Naive thymus-derived CD4-positive, alpha-beta T cell (primary cell): ENCODE data around the gene EXD1. TPM values are rescaled to one million over a fixed set of nuclear protein-coding genes. Genes with fewer than 3 reads are reported as not detected.
"Not testable (repeated sequence)": the region's sequence is repeated elsewhere in the genome, so short reads cannot be mapped to it uniquely, and the experiment has no call there.

ENCODE experiments used
- ATAC-seq: fragments of 150-1000 bp; cut with Tn5 transposase; 2 replicates; pipeline ENCODE4 v1.10.0; 2021; ENCODE audit warnings: mild to moderate bottlenecking, moderate library complexity
- CTCF ChIA-PET: fragments of 350-600 bp; sonication (Branson Sonifier 250); formaldehyde crosslinking; loops from one replicate; lab custom pipeline; 2021; ENCODE audit warnings: antibody characterized with exemption; lab: Charles Lee
- POLR2A ChIA-PET: fragments of 350-600 bp; sonication (Branson Sonifier 250); formaldehyde crosslinking; loops from one replicate; lab custom pipeline; 2021; ENCODE audit warnings: antibody characterized with exemption, inconsistent platforms; lab: Charles Lee
- DNase-seq, 9 donors: peaks; one replicate each; pipeline versions ENCODE4 v3.0.0 to v3.0.0-alpha.2; 2020 to 2022; ENCODE audit warnings: mixed read lengths in 1 of 9
- H3K27ac ChIP-seq: one replicate; pipeline ENCODE4 v1.7.0; 2013; ENCODE audit warnings: mild to moderate bottlenecking, low read depth, low read length, moderate library complexity
- H3K27me3 ChIP-seq, 2 donors: one replicate each; pipeline ENCODE4 v1.7.0; 2013; ENCODE audit warnings: low read length in 2 of 2, mild to moderate bottlenecking in 2 of 2, moderate library complexity in 2 of 2; ENCODE audit not compliant: control insufficient read depth in 2 of 2, insufficient read depth in 2 of 2
- H3K36me3 ChIP-seq, 3 experiments: 1 replicate in 2 of 3; 2 replicates in 1 of 3; pipeline ENCODE4 v1.7.0; 2013; ENCODE audit warnings: low read length in 3 of 3, mild to moderate bottlenecking in 3 of 3, moderate library complexity in 1 of 3; ENCODE audit not compliant: insufficient read depth in 3 of 3, control insufficient read depth in 2 of 3
- H3K4me1 ChIP-seq, 2 donors: one replicate each; pipeline ENCODE4 v1.7.0; 2013; ENCODE audit warnings: low read length in 2 of 2, mild to moderate bottlenecking in 2 of 2, moderate library complexity in 1 of 2; ENCODE audit not compliant: control insufficient read depth in 2 of 2, insufficient read depth in 2 of 2
- H3K4me3 ChIP-seq: 2 replicates; pipeline ENCODE4 v1.7.0; 2013; ENCODE audit warnings: mild to moderate bottlenecking, low read length
- H3K9me3 ChIP-seq, 3 experiments: 1 replicate in 2 of 3; 2 replicates in 1 of 3; pipeline ENCODE4 v1.7.0; 2013; ENCODE audit warnings: low read length in 3 of 3; ENCODE audit not compliant: control insufficient read depth in 2 of 3
- H3K27ac Mint-ChIP-seq, 9 donors: one replicate each; pipeline ENCODE4 v1.8.0; 2020 to 2022; ENCODE audit warnings: mixed read lengths in 9 of 9, mild to moderate bottlenecking in 8 of 9, moderate library complexity in 5 of 9, inconsistent platforms in 2 of 9
- H3K27me3 Mint-ChIP-seq, 5 donors: one replicate each; pipeline ENCODE4 v1.8.0; 2021 to 2022; ENCODE audit warnings: mixed read lengths in 5 of 5, mild to moderate bottlenecking in 1 of 5
- H3K36me3 Mint-ChIP-seq, 5 donors: one replicate each; pipeline ENCODE4 v1.8.0; 2020 to 2022; ENCODE audit warnings: mixed read lengths in 5 of 5, mild to moderate bottlenecking in 3 of 5, inconsistent platforms in 1 of 5
- H3K4me1 Mint-ChIP-seq, 7 donors: one replicate each; pipeline ENCODE4 v1.8.0; 2020 to 2022; ENCODE audit warnings: mixed read lengths in 7 of 7, mild to moderate bottlenecking in 3 of 7, inconsistent platforms in 1 of 7
- H3K4me3 Mint-ChIP-seq, 10 donors: one replicate each; pipeline ENCODE4 v1.8.0; 2020 to 2022; ENCODE audit warnings: mild to moderate bottlenecking in 10 of 10, mixed read lengths in 10 of 10, moderate library complexity in 6 of 10, inconsistent platforms in 2 of 10
- H3K9me3 Mint-ChIP-seq, 11 donors: one replicate each; pipeline ENCODE4 v1.8.0; 2020 to 2022; ENCODE audit warnings: mixed read lengths in 11 of 11, mild to moderate bottlenecking in 4 of 11, inconsistent platforms in 1 of 11, moderate library complexity in 1 of 11
- intact Hi-C, 2 donors: fragments of 100-400 bp; cut with micrococcal nuclease; formaldehyde crosslinking; loops; one replicate each; pipeline ENCODE4 v1.15.1; 2023
- polyA plus RNA-seq, 2 donors: library from polyadenylated mRNA; unstranded; fragments of 300-500 nt; fragmentation: Illumina TruSeq; gene quantifications; one replicate each; pipeline ENCODE4 v1.2.3, GENCODE V29; 2021
- total RNA-seq, 6 experiments: library from RNA in 5 of 6; stranded (reverse) in 5 of 6; gene quantifications; 1 replicate in 5 of 6; 2 replicates in 1 of 6; pipeline ENCODE4 v1.2.3 and lab custom pipeline; 2021 to 2026

EXD1 gene
- total and polyA plus RNA-seq, 7 experiments from 2014 or later, result not detected

- intact Hi-C loops, result no loop called here
- ChIA-PET CTCF (no interaction called here), POLR2A (no interaction called here)
- ATAC-seq, result no peak
- no peak for DNase-seq
- H3K27me3 ChIP-seq, result no peaks in the 10 kb centered on the region
- H3K36me3 ChIP-seq, result no peaks in the 10 kb centered on the region
- H3K4me3 Mint-ChIP-seq, result no peak overlapping the region
- H3K4me3 ChIP-seq, result no peak overlapping the region
- H3K4me1 Mint-ChIP-seq, result peaks cover 0 to 3% (median 0%) of the 10 kb centered on the region in 7 donors
- H3K9me3 ChIP-seq, result no peaks in the 10 kb centered on the region
- no peak overlapping the region for H3K27ac ChIP-seq
- no peak overlapping the region for H3K27ac Mint-ChIP-seq
- H3K4me1 ChIP-seq, result no peaks in the 10 kb centered on the region
- no peaks in the 10 kb centered on the region for H3K9me3 Mint-ChIP-seq
- H3K27me3 Mint-ChIP-seq, result no peaks in the 10 kb centered on the region
- peaks cover 0 to 24% (median 8%) of the 10 kb centered on the region in 5 donors for H3K36me3 Mint-ChIP-seq
Observed at GRCh38 chr15:41256103-41256502, 25.5 kb upstream of the EXD1 start.

- H3K4me1 ChIP-seq, result no peaks in the 10 kb centered on the region
- ChIA-PET CTCF (interaction anchor here (0.7 to 1.0 kb wide), 3 partner anchors 24 to 433 kb away, joined by 3 read pairs; partner anchors contain the start of gene EXD1), POLR2A (no interaction called here)
- H3K27me3 ChIP-seq, result no peaks in the 10 kb centered on the region
- H3K27ac ChIP-seq, result no peak overlapping the region
- Mint-ChIP-seq H3K27ac (no peak overlapping the region), H3K4me1 (peaks cover 0 to 3% (median 0%) of the 10 kb centered on the region in 7 donors), H3K27me3 (no peaks in the 10 kb centered on the region), H3K4me3 (no peak overlapping the region), H3K9me3 (no peaks in the 10 kb centered on the region), H3K36me3 (peaks cover 0 to 24% (median 6%) of the 10 kb centered on the region in 5 donors)
- no peaks in the 10 kb centered on the region for H3K9me3 ChIP-seq
- intact Hi-C loops, result no loop called here
- H3K4me3 ChIP-seq, result no peak overlapping the region
- DNase-seq, result no peak
- ATAC-seq, result no peak
- no peaks in the 10 kb centered on the region for H3K36me3 ChIP-seq
Observed at GRCh38 chr15:41254560-41254959, 24.0 kb upstream of the EXD1 start.

GRCh38 chr15:41251411-41251810 is 20.9 kb upstream of the EXD1 start:
- H3K4me1 Mint-ChIP-seq, result peaks cover 0 to 3% (median 0%) of the 10 kb centered on the region in 7 donors
- H3K9me3 Mint-ChIP-seq, result no peaks in the 10 kb centered on the region

GRCh38 chr15:41250745-41251144 is 20.2 kb upstream of the EXD1 start:
- H3K27me3 Mint-ChIP-seq, CTCF ChIA-PET, H3K27ac ChIP-seq, H3K36me3 ChIP-seq, ATAC-seq, H3K27ac Mint-ChIP-seq, H3K9me3 ChIP-seq, H3K9me3 Mint-ChIP-seq, DNase-seq, POLR2A ChIA-PET, H3K4me3 ChIP-seq, H3K4me1 ChIP-seq, H3K36me3 Mint-ChIP-seq, H3K4me3 Mint-ChIP-seq, H3K4me1 Mint-ChIP-seq, H3K27me3 ChIP-seq, intact Hi-C loops: not testable (repeated sequence)

More at GRCh38 chr15:41251411-41251810, 20.9 kb upstream of the EXD1 start:
- H3K27me3 ChIP-seq, result no peaks in the 10 kb centered on the region
- ChIA-PET POLR2A (interaction anchor here (0.7 kb wide), 1 partner anchor 40 kb away, joined by 3 read pairs; no protein-coding TSS in a partner anchor), CTCF (no interaction called here)
- no peaks in the 10 kb centered on the region for H3K9me3 ChIP-seq
- no peaks in the 10 kb centered on the region for H3K27me3 Mint-ChIP-seq
- H3K27ac ChIP-seq, result no peak overlapping the region
- no peak overlapping the region for H3K4me3 Mint-ChIP-seq
- H3K4me1 ChIP-seq, result no peaks in the 10 kb centered on the region
- DNase-seq (no peak), ATAC-seq (no peak)
- no peak overlapping the region for H3K27ac Mint-ChIP-seq
- H3K36me3 ChIP-seq, result no peaks in the 10 kb centered on the region
- intact Hi-C loops, result no loop called here
- no peak overlapping the region for H3K4me3 ChIP-seq
- peaks cover 0 to 10% (median 4%) of the 10 kb centered on the region in 5 donors for H3K36me3 Mint-ChIP-seq

GRCh38 chr15:41241221-41241964 is 10.8 kb upstream of the EXD1 start:
- peaks cover 0 to 14% (median 9%) of the 10 kb centered on the region in 5 donors for H3K36me3 Mint-ChIP-seq
- ATAC-seq (no peak), DNase-seq (no peak)
- POLR2A ChIA-PET, result no interaction called here
- CTCF ChIA-PET, result interaction anchor here (2.0 kb wide), 1 partner anchor 11 kb away, joined by 4 read pairs; the partner anchor contains the start of genes CHP1 and EXD1
- H3K27ac ChIP-seq, result no peak overlapping the region
- H3K4me3 ChIP-seq, result no peak overlapping the region
- H3K4me3 Mint-ChIP-seq, result no peak overlapping the region
- H3K9me3 Mint-ChIP-seq, result no peaks in the 10 kb centered on the region
- no peaks in the 10 kb centered on the region for H3K9me3 ChIP-seq
- peaks cover 0 to 7% (median 0%) of the 10 kb centered on the region in 3 experiments for H3K36me3 ChIP-seq
- intact Hi-C loops, result no loop called here
- no peaks in the 10 kb centered on the region for H3K27me3 Mint-ChIP-seq
- H3K27me3 ChIP-seq, result no peaks in the 10 kb centered on the region
- H3K27ac Mint-ChIP-seq, result peak overlapping the region in 1 of 9 donors; percentile 39
- H3K4me1 ChIP-seq, result no peaks in the 10 kb centered on the region
- H3K4me1 Mint-ChIP-seq, result peaks cover 0 to 14% (median 2%) of the 10 kb centered on the region in 7 donors

- DNase-seq (no peak), ATAC-seq (no peak)
- Histone ChIP-seq H3K4me3 (no peak overlapping the region), H3K4me1 (no peaks in the 10 kb centered on the region), H3K27me3 (no peaks in the 10 kb centered on the region), H3K36me3 (no peaks in the 10 kb centered on the region), H3K9me3 (no peaks in the 10 kb centered on the region), H3K27ac (no peak overlapping the region)
- H3K36me3 Mint-ChIP-seq, result peaks cover 0 to 3% (median 0%) of the 10 kb centered on the region in 5 donors
- no peak overlapping the region for H3K4me3 Mint-ChIP-seq
- no peaks in the 10 kb centered on the region for H3K9me3 Mint-ChIP-seq
- no peak overlapping the region for H3K27ac Mint-ChIP-seq
- intact Hi-C loops, result loop anchor here (10.0 kb wide), 3 partner anchors 543 to 1867 kb away; partner anchors contain the start of genes EHD4 (in 1 of the 2), RAD51 (in 1 of the 2) and UBR1 (in 1 of the 2)
- H3K27me3 Mint-ChIP-seq, result no peaks in the 10 kb centered on the region
- ChIA-PET CTCF (no interaction called here), POLR2A (no interaction called here)
- peaks cover 3 to 14% (median 9%) of the 10 kb centered on the region in 7 donors for H3K4me1 Mint-ChIP-seq
Observed at GRCh38 chr15:41238100-41238499, 7.5 kb upstream of the EXD1 start.
